ENCODE measurements around the gene SAPCD2. TPM values are rescaled to one million over a fixed set of nuclear protein-coding genes. Genes with fewer than 3 reads are reported as not detected.

The SAPCD2 gene
- total RNA-seq, 1 donor from 2014 or later = 1.0 TPM

DNA sequence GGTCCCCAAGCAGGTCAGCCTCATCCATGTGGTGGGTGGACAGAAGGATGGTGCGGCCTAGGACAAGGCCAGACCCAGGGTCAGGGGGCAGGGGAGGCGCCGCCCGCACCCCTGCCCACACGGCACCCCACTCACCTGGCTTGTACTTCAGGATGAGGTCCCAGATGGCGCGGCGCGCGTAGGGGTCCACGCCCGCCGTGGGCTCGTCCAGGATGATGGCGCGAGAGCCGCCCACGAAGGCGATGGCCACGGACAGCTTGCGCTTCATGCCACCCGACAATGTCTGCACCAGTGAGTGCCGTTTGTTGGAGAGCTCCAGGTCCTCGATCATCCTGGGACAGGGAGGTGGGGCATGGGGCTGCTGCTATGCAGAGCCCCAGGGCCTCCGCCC is 54.8 kb downstream of the SAPCD2 start:
- H3K36me3 Mint-ChIP-seq (ENCODE audit: low read depth, unreplicated experiment) = no peaks in the 10 kb centered on the region
- H3K27me3 Mint-ChIP-seq (ENCODE audit: unreplicated experiment) = no peaks in the 10 kb centered on the region
- no peak overlapping the region for H3K4me3 Mint-ChIP-seq (ENCODE audit: unreplicated experiment)
- H3K27ac Mint-ChIP-seq (ENCODE audit: unreplicated experiment) = no peak overlapping the region
- H3K9me3 Mint-ChIP-seq (ENCODE audit: unreplicated experiment) = no peaks in the 10 kb centered on the region
- H3K4me1 Mint-ChIP-seq (ENCODE audit: unreplicated experiment) = no peaks in the 10 kb centered on the region
- DNase-seq (ENCODE audit: low spot score) = no peak
- no peak for TF ChIP-seq CTCF (IDR thresholded peaks at IDR 0.05; ENCODE audit: unreplicated experiment)

GRCh38 chr9:137014776-137015539 is 55.4 kb downstream of the SAPCD2 start:
- Mint-ChIP-seq H3K9me3 (ENCODE audit: unreplicated experiment) (no peaks in the 10 kb centered on the region), H3K27ac (ENCODE audit: unreplicated experiment) (no peak overlapping the region), H3K4me1 (ENCODE audit: unreplicated experiment) (no peaks in the 10 kb centered on the region), H3K36me3 (ENCODE audit: low read depth, unreplicated experiment) (no peaks in the 10 kb centered on the region), H3K4me3 (ENCODE audit: unreplicated experiment) (no peak overlapping the region), H3K27me3 (ENCODE audit: unreplicated experiment) (no peaks in the 10 kb centered on the region)
- DNase-seq (ENCODE audit: low spot score) = no peak
- TF ChIP-seq CTCF (IDR thresholded peaks at IDR 0.05; ENCODE audit: unreplicated experiment) = no peak

GRCh38 chr9:137014166-137014565 is 56.2 kb downstream of the SAPCD2 start:
- Mint-ChIP-seq H3K4me3 (ENCODE audit: unreplicated experiment) (no peak overlapping the region), H3K36me3 (ENCODE audit: low read depth, unreplicated experiment) (no peaks in the 10 kb centered on the region), H3K27ac (ENCODE audit: unreplicated experiment) (no peak overlapping the region), H3K27me3 (ENCODE audit: unreplicated experiment) (no peaks in the 10 kb centered on the region), H3K9me3 (ENCODE audit: unreplicated experiment) (no peaks in the 10 kb centered on the region), H3K4me1 (ENCODE audit: unreplicated experiment) (no peaks in the 10 kb centered on the region)
- DNase-seq (ENCODE audit: low spot score) = no peak
- TF ChIP-seq CTCF (IDR thresholded peaks at IDR 0.05; ENCODE audit: unreplicated experiment) = no peak

- no peak for DNase-seq (ENCODE audit: low spot score)
- H3K9me3 Mint-ChIP-seq (ENCODE audit: unreplicated experiment) = no peaks in the 10 kb centered on the region
- TF ChIP-seq CTCF (IDR thresholded peaks at IDR 0.05; ENCODE audit: unreplicated experiment) = no peak
- no peak overlapping the region for H3K27ac Mint-ChIP-seq (ENCODE audit: unreplicated experiment)
- no peaks in the 10 kb centered on the region for H3K36me3 Mint-ChIP-seq (ENCODE audit: low read depth, unreplicated experiment)
- no peaks in the 10 kb centered on the region for H3K27me3 Mint-ChIP-seq (ENCODE audit: unreplicated experiment)
- H3K4me1 Mint-ChIP-seq (ENCODE audit: unreplicated experiment) = no peaks in the 10 kb centered on the region
- no peak overlapping the region for H3K4me3 Mint-ChIP-seq (ENCODE audit: unreplicated experiment)
Observed at GRCh38 chr9:137013571-137013940, 56.8 kb downstream of the SAPCD2 start.

DNA sequence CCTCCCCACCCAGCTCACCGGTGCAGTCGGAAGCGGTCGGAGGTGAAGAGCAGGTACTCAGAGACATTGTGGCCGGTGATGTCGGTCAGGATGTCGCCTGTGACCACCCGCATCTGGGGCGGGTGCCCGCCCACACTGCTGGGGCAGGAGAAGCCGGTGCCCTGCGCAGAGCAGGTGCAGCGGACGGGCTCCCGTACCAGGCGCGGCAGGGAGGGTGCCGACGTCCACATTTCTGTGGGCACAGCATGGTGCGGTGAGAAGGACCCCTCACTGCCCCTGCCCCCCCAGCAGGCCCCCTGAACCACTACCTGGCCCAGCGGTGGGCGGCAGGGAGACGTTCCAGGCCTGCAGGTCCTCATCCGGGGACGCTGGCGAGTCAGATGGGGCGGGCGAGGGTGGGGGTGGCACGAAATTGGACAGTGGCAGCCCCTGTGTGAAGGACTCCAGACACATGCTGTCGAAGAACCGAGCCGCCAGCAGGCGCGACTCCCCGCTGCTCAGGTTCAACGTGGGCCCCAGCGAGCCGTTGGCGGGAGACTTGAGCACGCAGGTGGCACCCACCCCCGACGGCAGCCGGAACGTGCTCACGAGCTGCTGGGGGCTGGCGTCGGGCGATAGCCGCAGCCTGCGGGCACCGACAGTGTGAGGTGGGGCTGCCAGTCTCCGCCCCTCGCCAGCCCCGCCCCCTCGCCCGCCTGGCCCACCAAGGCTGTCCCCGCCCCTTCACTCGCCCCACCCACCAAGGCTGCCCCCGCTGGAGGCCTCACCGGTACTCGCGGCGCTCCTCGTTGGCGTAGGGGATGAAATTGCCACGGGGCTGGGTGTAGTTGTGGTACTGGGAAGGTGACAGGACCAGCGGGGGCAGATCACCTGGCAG is 57.4 kb downstream of the SAPCD2 start:
- DNase-seq (ENCODE audit: low spot score) = no peak
- no peak for TF ChIP-seq CTCF (IDR thresholded peaks at IDR 0.05; ENCODE audit: unreplicated experiment)
- H3K4me1 Mint-ChIP-seq (ENCODE audit: unreplicated experiment) = no peaks in the 10 kb centered on the region
- H3K36me3 Mint-ChIP-seq (ENCODE audit: low read depth, unreplicated experiment) = no peaks in the 10 kb centered on the region
- H3K27me3 Mint-ChIP-seq (ENCODE audit: unreplicated experiment) = no peaks in the 10 kb centered on the region
- no peak overlapping the region for H3K4me3 Mint-ChIP-seq (ENCODE audit: unreplicated experiment)
- H3K9me3 Mint-ChIP-seq (ENCODE audit: unreplicated experiment) = no peaks in the 10 kb centered on the region
- no peak overlapping the region for H3K27ac Mint-ChIP-seq (ENCODE audit: unreplicated experiment)

All from endothelial cell (in vitro differentiated cells).